Stimulated activated CD4-positive, alpha-beta T cell treated with anti-CD3 and anti-CD28 coated beads, TNF-alpha, amount 100 ng/mL, for 24 hours (primary cell): ENCODE data around the gene C2orf74.
A peak's percentile ranks its signal among the peaks of the same experiment; 100 is the strongest.
"Not testable (repeated sequence)": the region's sequence is repeated elsewhere in the genome, so short reads cannot be mapped to it uniquely, and the experiment has no call there.

Experiments
- DNase-seq, 3 experiments: peaks; one replicate each; pipeline ENCODE4 v3.0.0-alpha.2; 2020; ENCODE audit warnings: low read depth in 3 of 3

C2orf74 gene

GRCh38 chr2:61173116-61173515 lies 11.1 kb downstream of the C2orf74 start:
- DNase-seq = no peak

- no peak for DNase-seq
These were observed 13.0 kb downstream of the C2orf74 start for GRCh38 chr2:61175036-61175435.

- peak; percentile 85 to 96 (median 94) for DNase-seq
These were observed 15.1 kb downstream of the C2orf74 start for GRCh38 chr2:61176755-61177726.

GRCh38 chr2:61177727-61178549 lies 15.9 kb downstream of the C2orf74 start:
- peak in 2 of 3 experiments; percentile 6 to 30 for DNase-seq

- peak in 1 of 3 experiments; percentile 12 for DNase-seq
These were observed 16.9 kb downstream of the C2orf74 start for GRCh38 chr2:61178603-61179545.

GRCh38 chr2:61179701-61180639 lies 18.0 kb downstream of the C2orf74 start:
- DNase-seq = no peak

- no peak for DNase-seq
These were observed 18.7 kb downstream of the C2orf74 start for GRCh38 chr2:61180686-61181085.

GRCh38 chr2:61181382-61182058 lies 19.5 kb downstream of the C2orf74 start:
- no peak for DNase-seq

GRCh38 chr2:61182059-61182383 lies 20.0 kb downstream of the C2orf74 start:
- no peak for DNase-seq

GRCh38 chr2:61183795-61184194 lies 21.8 kb downstream of the C2orf74 start:
- DNase-seq = no peak

GRCh38 chr2:61184263-61184662 lies 22.3 kb downstream of the C2orf74 start:
- no peak for DNase-seq

- no peak for DNase-seq
These were observed 23.3 kb downstream of the C2orf74 start for GRCh38 chr2:61185231-61185728.

GRCh38 chr2:61187085-61187484 lies 25.1 kb downstream of the C2orf74 start:
- no peak for DNase-seq

GRCh38 chr2:61193670-61194561 lies 31.9 kb downstream of the C2orf74 start:
- DNase-seq = no peak

- not testable (repeated sequence) for DNase-seq
These were observed 32.7 kb downstream of the C2orf74 start for GRCh38 chr2:61194646-61195045.

GRCh38 chr2:61196671-61197070 lies 34.7 kb downstream of the C2orf74 start:
- DNase-seq = no peak

- no peak for DNase-seq
These were observed 43.1 kb downstream of the C2orf74 start for GRCh38 chr2:61205132-61205531.

GRCh38 chr2:61210332-61210981 lies 48.5 kb downstream of the C2orf74 start:
- no peak for DNase-seq
